GM12878 (cell line): ENCODE measurements around the gene ATF7IP. TPM values are rescaled to one million over a fixed set of nuclear protein-coding genes. Genes with fewer than 3 reads are reported as not detected.

Source experiments
- ATAC-seq: fragments of 200-7000 bp; cut with Tn5 transposase; 3 replicates; pipeline ENCODE4 v1.9.1; 2020; ENCODE audit warnings: mild to moderate bottlenecking, moderate library complexity
- BruUV-seq: library from RNA; stranded (reverse); fragments of 400-500 nt; replicated peaks from 2 replicates; lab custom pipeline; 2021; lab: Mats Ljungman, UMichigan
- CTCF ChIA-PET: fragments of 300-600 bp; sonication (Branson Sonifier 250); formaldehyde crosslinking; extraction: SDS; loops from one replicate; lab custom pipeline; 2021; ENCODE audit warnings: inconsistent platforms; lab: Yijun Ruan, JAX
- POLR2A ChIA-PET: fragments of 350-600 bp; formaldehyde crosslinking; extraction: SDS; loops from one replicate; lab custom pipeline; 2021; ENCODE audit warnings: inconsistent platforms; lab: Charles Lee
- RAD21 ChIA-PET: fragments of 300-600 bp; sonication (Branson Sonifier 250); formaldehyde crosslinking; loops from one replicate; lab custom pipeline; 2023; ENCODE audit warnings: antibody characterized with exemption; ENCODE audit not compliant: unreplicated experiment; lab: Charles Lee
- SMC1A ChIA-PET: fragments of 300-600 bp; sonication (Branson Sonifier 250); formaldehyde crosslinking; loops from one replicate; lab custom pipeline; 2023; ENCODE audit not compliant: unreplicated experiment, uncharacterized antibody; lab: Charles Lee
- DNase-seq: peaks from one replicate; pipeline ENCODE4 v3.0.0-alpha.2; 2011; ENCODE audit warnings: low read depth, low spot score
- FAIRE-seq: peaks from 3 replicates; lab custom pipeline; 2011; peaks lifted over from hg19 to GRCh38; lab: Jason Lieb, UNC
- H2AFZ ChIP-seq: 2 replicates; pipeline ENCODE4 v1.6.0; 2011; ENCODE audit warnings: low read depth, low read length, control low read depth; ENCODE audit not compliant: control insufficient read depth
- H3K27ac ChIP-seq: 2 replicates; pipeline ENCODE4 v1.5.1; 2011; ENCODE audit warnings: control low read depth; ENCODE audit not compliant: control insufficient read depth, insufficient read depth
- H3K27me3 ChIP-seq, 2 experiments: replicated peaks in 1 of 2; 2 replicates each; pipeline versions ENCODE4 v1.6.0 to v1.6.1; 2011; ENCODE audit warnings: low read length in 1 of 2; ENCODE audit not compliant: control insufficient read depth in 2 of 2, insufficient read depth in 2 of 2
- H3K36me3 ChIP-seq, 2 experiments: 2 replicates each; pipeline ENCODE4 v1.5.1; 2011; ENCODE audit warnings: low read length in 1 of 2; ENCODE audit not compliant: control insufficient read depth in 2 of 2, insufficient read depth in 2 of 2
- H3K4me1 ChIP-seq: 2 replicates; pipeline ENCODE4 v1.6.1; 2011; ENCODE audit warnings: mild to moderate bottlenecking, low read length, moderate library complexity, mixed read lengths; ENCODE audit not compliant: control insufficient read depth, insufficient read depth
- H3K4me2 ChIP-seq: 2 replicates; pipeline ENCODE4 v1.6.0; 2011; ENCODE audit warnings: control low read depth; ENCODE audit not compliant: control insufficient read depth, insufficient read depth
- H3K4me3 ChIP-seq: fragments of 200-600 bp; sonication (generic); 2 replicates; pipeline ENCODE4 v1.5.1; 2016
- H3K79me2 ChIP-seq: 2 replicates; pipeline ENCODE4 v1.6.0; 2011; ENCODE audit warnings: low read length; ENCODE audit not compliant: control insufficient read depth, insufficient read depth
- H3K9ac ChIP-seq: 2 replicates; pipeline ENCODE4 v1.8.0; 2011; ENCODE audit warnings: low read length, control low read depth, mixed read lengths; ENCODE audit not compliant: control insufficient read depth, insufficient read depth
- H3K9me3 ChIP-seq: replicated peaks from 3 replicates; pipeline ENCODE4 v1.5.1; 2011; ENCODE audit warnings: mild to moderate bottlenecking, low read length; ENCODE audit not compliant: control insufficient read depth, insufficient read depth
- H4K20me1 ChIP-seq: 2 replicates; pipeline ENCODE4 v1.6.0; 2011; ENCODE audit not compliant: control insufficient read depth, insufficient read depth
- BRCA1 ChIP-seq: IDR thresholded peaks from 2 replicates; pipeline ENCODE4 v1.6.1; 2011; ENCODE audit warnings: low read depth, low read length, improper control_type of control experiment
- CBX3 ChIP-seq: fragments of 200-600 bp; sonication (generic); IDR thresholded peaks from 2 replicates; pipeline ENCODE4 v1.6.1; 2016; ENCODE audit warnings: low read depth, borderline replicate concordance
- CBX5 ChIP-seq: sonication (generic); IDR thresholded peaks from 2 replicates; pipeline ENCODE4 v1.6.1; 2016; ENCODE audit warnings: low read depth, moderate library complexity, mild to moderate bottlenecking, inconsistent platforms
- IRF4 ChIP-seq: IDR thresholded peaks from 2 replicates; pipeline ENCODE4 v1.6.1; 2011; ENCODE audit warnings: low read depth, low read length
- MXI1 ChIP-seq: fragments of 150-350 bp; IDR thresholded peaks from 2 replicates; pipeline ENCODE4 v1.6.1; 2011; ENCODE audit warnings: low read depth, mild to moderate bottlenecking, inconsistent platforms, low read length, improper control_type of control experiment
- MYC ChIP-seq: IDR thresholded peaks from 2 replicates; pipeline ENCODE4 v1.6.1; 2011; ENCODE audit warnings: mild to moderate bottlenecking, low read length, moderate library complexity, inconsistent platforms; ENCODE audit not compliant: insufficient read depth, insufficient replicate concordance, insufficient read length, severe bottlenecking
- NR2C1 ChIP-seq: fragments of 450-650 bp; IDR thresholded peaks from 2 replicates; pipeline ENCODE4 v1.6.1; 2017; ENCODE audit warnings: antibody characterized with exemption, mild to moderate bottlenecking, moderate library complexity
- RUNX3 ChIP-seq: IDR thresholded peaks from 2 replicates; pipeline ENCODE4 v1.6.1; 2012; ENCODE audit warnings: low read length, inconsistent platforms
- SMAD1 ChIP-seq: fragments of 450-650 bp; IDR thresholded peaks from 2 replicates; pipeline ENCODE4 v1.6.1; 2018; ENCODE audit warnings: mild to moderate bottlenecking, low read depth; ENCODE audit not compliant: partially characterized antibody
- SREBF2 ChIP-seq: IDR thresholded peaks from 2 replicates; pipeline ENCODE4 v1.6.1; 2012; ENCODE audit warnings: mild to moderate bottlenecking, low read length
- TARDBP ChIP-seq: IDR thresholded peaks from 2 replicates; pipeline ENCODE4 v1.6.1; 2016; ENCODE audit warnings: borderline replicate concordance
- YBX1 ChIP-seq: fragments of 450-650 bp; IDR thresholded peaks from 2 replicates; pipeline ENCODE4 v1.6.1; 2016; ENCODE audit warnings: antibody characterized with exemption
- ZSCAN29 ChIP-seq: fragments of 450-650 bp; IDR thresholded peaks from 2 replicates; pipeline ENCODE4 v1.6.1; 2017; ENCODE audit warnings: mild to moderate bottlenecking, moderate library complexity
- whole genome bisulfite sequencing: methylation state at CpG from one replicate; pipeline ENCODE4 v1.1.6; 2016; ENCODE audit warnings: low lambda C conversion rate; ENCODE audit not compliant: insufficient replicate concordance, insufficient coverage; ENCODE audit errors: missing lambda C conversion rate; 5-methylcytosine and 5-hydroxymethylcytosine counted together
- in situ Hi-C: fragments of 300-500 bp; cut with MboI; formaldehyde crosslinking; loops from 9 replicates; pipeline ENCODE4 v1.14.3; 2018; ENCODE audit warnings: mixed read lengths
- intact Hi-C: fragments of 100-400 bp; cut with micrococcal nuclease; formaldehyde crosslinking; loops from one replicate; pipeline ENCODE4 v1.14.2; 2022; ENCODE audit not compliant: unreplicated experiment
- polyA plus RNA-seq, 11 experiments: library from polyadenylated mRNA; depleted of rRNA in 4 of 11; unstranded in 6 of 11; stranded (reverse) in 5 of 11; fragments of >200 nt; fragmentation: Nextera tagmentation in 4 of 11; fragmentation: Illumina TruSeq in 1 of 11; extraction: Ambion mirVana in 4 of 11; extraction: Trizol in 1 of 11; gene quantifications; 1 replicate in 1 of 11; 2 replicates in 10 of 11; pipeline versions ENCODE4 v1.2.1 to v1.2.3, GENCODE V29; 2011 to 2016; ENCODE audit warnings: inconsistent platforms in 2 of 11, missing spikeins in 2 of 11, low read depth in 1 of 11
- total RNA-seq, 4 experiments: library from RNA; depleted of rRNA in 3 of 4; stranded (reverse); fragments of >200 nt in 3 of 4; fragmentation: Illumina TruSeq in 1 of 4; extraction: Trizol in 1 of 4; gene quantifications; 2 replicates each; pipeline versions ENCODE4 v1.2.1 to v1.2.3, GENCODE V29; 2013 to 2021
- TF ChIP-seq, protein P1 (sequence below): fragments of 450-650 bp; IDR thresholded peaks from 2 replicates; pipeline ENCODE4 v1.6.1; 2017; ENCODE audit warnings: mild to moderate bottlenecking, moderate library complexity
- TF ChIP-seq, protein P2 (sequence below): IDR thresholded peaks from 2 replicates; pipeline ENCODE4 v1.6.1; 2012; ENCODE audit warnings: low read length, inconsistent platforms
- TF ChIP-seq, protein P3 (sequence below): IDR thresholded peaks from 2 replicates; pipeline ENCODE4 v1.6.1; 2012; ENCODE audit warnings: low read depth, low read length, improper control_type of control experiment
- TF ChIP-seq, protein P4 (sequence below): IDR thresholded peaks from 2 replicates; pipeline ENCODE4 v1.6.1; 2011; ENCODE audit warnings: low read depth, low read length, improper control_type of control experiment, borderline replicate concordance
- TF ChIP-seq, protein P5 (sequence below): fragments of 450-650 bp; IDR thresholded peaks from 2 replicates; pipeline ENCODE4 v1.6.1; 2016; ENCODE audit warnings: mild to moderate bottlenecking

ATF7IP gene
- total and polyA plus RNA-seq, 10 of the 15 experiments (the other 5 are each of a cell fraction or from before 2014, with no cell fraction given), result 6.2 to 66.6 (median 29.3) TPM

DNA sequence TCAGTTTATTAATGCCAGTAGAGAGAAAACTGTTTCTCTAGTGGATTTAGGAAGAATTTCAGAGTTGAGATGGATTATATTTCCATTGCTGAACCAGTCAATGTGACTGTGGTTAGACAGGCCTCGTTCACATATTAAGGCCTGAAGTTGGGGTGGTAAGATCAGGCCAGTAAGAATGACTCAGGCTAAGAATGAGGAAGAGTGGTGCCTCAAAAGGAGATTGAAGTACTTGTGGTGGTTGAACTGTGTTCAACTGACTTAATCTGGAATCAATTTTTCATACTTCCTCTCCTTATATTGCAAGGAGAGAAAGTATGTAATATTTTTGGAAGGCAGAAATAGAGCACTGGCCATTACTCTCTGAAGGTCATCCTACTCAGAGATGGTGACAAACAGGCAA lies 37.8 kb upstream of the ATF7IP start:
- no peak overlapping the region for H3K27ac ChIP-seq
- SMC1A ChIA-PET, result no interaction called here
- 0% methylated on average over 1 of the region's 1 CpG for WGBS
- H3K79me2 ChIP-seq, result no peaks in the 10 kb centered on the region
- FAIRE-seq (no peak), ATAC-seq (no peak)
- POLR2A ChIA-PET, result no interaction called here
- RAD21 ChIA-PET, result no interaction called here
- in situ Hi-C loops, result no loop called here
- peaks cover 6% of the 10 kb centered on the region; the same call in 2 of the 3 replicates for H3K9me3 ChIP-seq
- no peak overlapping the region for H3K9ac ChIP-seq
- no peak overlapping the region for H2AFZ ChIP-seq
- TF ChIP-seq SREBF2 (no peak), IRF4 (no peak), MYC (no peak), CBX3 (no peak), YBX1 (no peak), TARDBP (no peak), RUNX3 (no peak), BRCA1 (no peak), SMAD1 (no peak), NR2C1 (no peak), ZSCAN29 (no peak), CBX5 (no peak), MXI1 (no peak)
- TF ChIP-seq, protein P1, sequence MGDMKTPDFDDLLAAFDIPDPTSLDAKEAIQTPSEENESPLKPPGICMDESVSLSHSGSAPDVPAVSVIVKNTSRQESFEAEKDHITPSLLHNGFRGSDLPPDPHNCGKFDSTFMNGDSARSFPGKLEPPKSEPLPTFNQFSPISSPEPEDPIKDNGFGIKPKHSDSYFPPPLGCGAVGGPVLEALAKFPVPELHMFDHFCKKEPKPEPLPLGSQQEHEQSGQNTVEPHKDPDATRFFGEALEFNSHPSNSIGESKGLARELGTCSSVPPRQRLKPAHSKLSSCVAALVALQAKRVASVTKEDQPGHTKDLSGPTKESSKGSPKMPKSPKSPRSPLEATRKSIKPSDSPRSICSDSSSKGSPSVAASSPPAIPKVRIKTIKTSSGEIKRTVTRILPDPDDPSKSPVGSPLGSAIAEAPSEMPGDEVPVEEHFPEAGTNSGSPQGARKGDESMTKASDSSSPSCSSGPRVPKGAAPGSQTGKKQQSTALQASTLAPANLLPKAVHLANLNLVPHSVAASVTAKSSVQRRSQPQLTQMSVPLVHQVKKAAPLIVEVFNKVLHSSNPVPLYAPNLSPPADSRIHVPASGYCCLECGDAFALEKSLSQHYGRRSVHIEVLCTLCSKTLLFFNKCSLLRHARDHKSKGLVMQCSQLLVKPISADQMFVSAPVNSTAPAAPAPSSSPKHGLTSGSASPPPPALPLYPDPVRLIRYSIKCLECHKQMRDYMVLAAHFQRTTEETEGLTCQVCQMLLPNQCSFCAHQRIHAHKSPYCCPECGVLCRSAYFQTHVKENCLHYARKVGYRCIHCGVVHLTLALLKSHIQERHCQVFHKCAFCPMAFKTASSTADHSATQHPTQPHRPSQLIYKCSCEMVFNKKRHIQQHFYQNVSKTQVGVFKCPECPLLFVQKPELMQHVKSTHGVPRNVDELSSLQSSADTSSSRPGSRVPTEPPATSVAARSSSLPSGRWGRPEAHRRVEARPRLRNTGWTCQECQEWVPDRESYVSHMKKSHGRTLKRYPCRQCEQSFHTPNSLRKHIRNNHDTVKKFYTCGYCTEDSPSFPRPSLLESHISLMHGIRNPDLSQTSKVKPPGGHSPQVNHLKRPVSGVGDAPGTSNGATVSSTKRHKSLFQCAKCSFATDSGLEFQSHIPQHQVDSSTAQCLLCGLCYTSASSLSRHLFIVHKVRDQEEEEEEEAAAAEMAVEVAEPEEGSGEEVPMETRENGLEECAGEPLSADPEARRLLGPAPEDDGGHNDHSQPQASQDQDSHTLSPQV, result no peak
- TF ChIP-seq, protein P2, sequence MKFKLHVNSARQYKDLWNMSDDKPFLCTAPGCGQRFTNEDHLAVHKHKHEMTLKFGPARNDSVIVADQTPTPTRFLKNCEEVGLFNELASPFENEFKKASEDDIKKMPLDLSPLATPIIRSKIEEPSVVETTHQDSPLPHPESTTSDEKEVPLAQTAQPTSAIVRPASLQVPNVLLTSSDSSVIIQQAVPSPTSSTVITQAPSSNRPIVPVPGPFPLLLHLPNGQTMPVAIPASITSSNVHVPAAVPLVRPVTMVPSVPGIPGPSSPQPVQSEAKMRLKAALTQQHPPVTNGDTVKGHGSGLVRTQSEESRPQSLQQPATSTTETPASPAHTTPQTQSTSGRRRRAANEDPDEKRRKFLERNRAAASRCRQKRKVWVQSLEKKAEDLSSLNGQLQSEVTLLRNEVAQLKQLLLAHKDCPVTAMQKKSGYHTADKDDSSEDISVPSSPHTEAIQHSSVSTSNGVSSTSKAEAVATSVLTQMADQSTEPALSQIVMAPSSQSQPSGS, result no peak
- TF ChIP-seq, protein P3, sequence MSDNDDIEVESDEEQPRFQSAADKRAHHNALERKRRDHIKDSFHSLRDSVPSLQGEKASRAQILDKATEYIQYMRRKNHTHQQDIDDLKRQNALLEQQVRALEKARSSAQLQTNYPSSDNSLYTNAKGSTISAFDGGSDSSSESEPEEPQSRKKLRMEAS, result no peak
- TF ChIP-seq, protein P4, sequence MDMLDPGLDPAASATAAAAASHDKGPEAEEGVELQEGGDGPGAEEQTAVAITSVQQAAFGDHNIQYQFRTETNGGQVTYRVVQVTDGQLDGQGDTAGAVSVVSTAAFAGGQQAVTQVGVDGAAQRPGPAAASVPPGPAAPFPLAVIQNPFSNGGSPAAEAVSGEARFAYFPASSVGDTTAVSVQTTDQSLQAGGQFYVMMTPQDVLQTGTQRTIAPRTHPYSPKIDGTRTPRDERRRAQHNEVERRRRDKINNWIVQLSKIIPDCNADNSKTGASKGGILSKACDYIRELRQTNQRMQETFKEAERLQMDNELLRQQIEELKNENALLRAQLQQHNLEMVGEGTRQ, result no peak
- TF ChIP-seq, protein P5, sequence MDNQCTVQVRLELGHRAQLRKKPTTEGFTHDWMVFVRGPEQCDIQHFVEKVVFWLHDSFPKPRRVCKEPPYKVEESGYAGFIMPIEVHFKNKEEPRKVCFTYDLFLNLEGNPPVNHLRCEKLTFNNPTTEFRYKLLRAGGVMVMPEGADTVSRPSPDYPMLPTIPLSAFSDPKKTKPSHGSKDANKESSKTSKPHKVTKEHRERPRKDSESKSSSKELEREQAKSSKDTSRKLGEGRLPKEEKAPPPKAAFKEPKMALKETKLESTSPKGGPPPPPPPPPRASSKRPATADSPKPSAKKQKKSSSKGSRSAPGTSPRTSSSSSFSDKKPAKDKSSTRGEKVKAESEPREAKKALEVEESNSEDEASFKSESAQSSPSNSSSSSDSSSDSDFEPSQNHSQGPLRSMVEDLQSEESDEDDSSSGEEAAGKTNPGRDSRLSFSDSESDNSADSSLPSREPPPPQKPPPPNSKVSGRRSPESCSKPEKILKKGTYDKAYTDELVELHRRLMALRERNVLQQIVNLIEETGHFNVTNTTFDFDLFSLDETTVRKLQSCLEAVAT, result no peak
- TF ChIP-seq, all 136 proteins: peak for 0
- H4K20me1 ChIP-seq, result no peaks in the 10 kb centered on the region
- H3K36me3 ChIP-seq, result no peaks in the 10 kb centered on the region
- H3K27me3 ChIP-seq, result no peaks in the 10 kb centered on the region
- DNase-seq, result no peak
- CTCF ChIA-PET, result interaction anchor here (0.7 kb wide), 1 partner anchor 54 kb away, joined by 3 read pairs; no protein-coding TSS in a partner anchor
- no TSS peak for BruUV-seq
- intact Hi-C loops, result no loop called here
- no peaks in the 10 kb centered on the region for H3K4me1 ChIP-seq
- no peak overlapping the region for H3K4me3 ChIP-seq
- no peak overlapping the region for H3K4me2 ChIP-seq
